Kidney epithelial cell (primary cell): ENCODE results near the gene TMEM204. TPM values are rescaled to one million over a fixed set of nuclear protein-coding genes. Genes with fewer than 3 reads are reported as not detected.

ENCODE experiments used
- DNase-seq: peaks from one replicate; pipeline ENCODE4 v3.0.0-alpha.2; 2010; ENCODE audit warnings: low read depth
- H3K27me3 ChIP-seq: 2 replicates; pipeline ENCODE4 v1.6.0; 2011; ENCODE audit warnings: low read length; ENCODE audit not compliant: control insufficient read depth, insufficient read depth
- H3K36me3 ChIP-seq: 2 replicates; pipeline ENCODE4 v1.5.1; 2011; ENCODE audit warnings: low read length; ENCODE audit not compliant: control insufficient read depth, insufficient read depth
- H3K4me3 ChIP-seq: 2 replicates; pipeline ENCODE4 v1.5.1; 2011; ENCODE audit warnings: low read depth, mild to moderate bottlenecking, control low read depth, low read length
- total RNA-seq: library from RNA; depleted of rRNA; stranded (reverse); fragments of >200 nt; gene quantifications from 2 replicates; pipeline ENCODE4 v1.2.3, GENCODE V29; 2015
- TF ChIP-seq, protein P1 (sequence below): IDR thresholded peaks from 2 replicates; pipeline ENCODE4 v1.5.1; 2011; ENCODE audit warnings: mild to moderate bottlenecking, moderate library complexity, low read length, control low read depth, inconsistent platforms; ENCODE audit not compliant: insufficient read depth, poor library complexity, severe bottlenecking

The TMEM204 gene
- total RNA-seq, 1 donor from 2014 or later: 4.0 TPM

DNA sequence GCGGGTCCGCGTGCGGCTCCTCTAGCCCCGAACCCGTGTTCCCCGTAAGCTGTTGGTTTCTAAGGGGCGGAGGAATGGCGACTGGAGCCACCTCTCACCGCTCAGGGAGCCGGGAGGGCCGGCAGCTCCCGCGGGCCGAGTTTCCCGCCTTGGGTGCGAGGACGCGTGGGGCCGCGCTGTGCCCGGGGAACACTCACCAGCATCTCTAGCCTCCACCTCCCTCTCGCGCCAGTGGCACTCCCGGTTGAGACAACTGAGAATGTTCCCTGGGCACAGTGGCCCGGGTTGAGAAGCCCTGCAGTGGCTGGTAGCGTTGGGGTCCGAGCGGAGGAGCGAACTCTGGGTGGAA is 39.7 kb upstream of the TMEM204 start:
- DNase-seq: no peak
- TF ChIP-seq, protein P1, sequence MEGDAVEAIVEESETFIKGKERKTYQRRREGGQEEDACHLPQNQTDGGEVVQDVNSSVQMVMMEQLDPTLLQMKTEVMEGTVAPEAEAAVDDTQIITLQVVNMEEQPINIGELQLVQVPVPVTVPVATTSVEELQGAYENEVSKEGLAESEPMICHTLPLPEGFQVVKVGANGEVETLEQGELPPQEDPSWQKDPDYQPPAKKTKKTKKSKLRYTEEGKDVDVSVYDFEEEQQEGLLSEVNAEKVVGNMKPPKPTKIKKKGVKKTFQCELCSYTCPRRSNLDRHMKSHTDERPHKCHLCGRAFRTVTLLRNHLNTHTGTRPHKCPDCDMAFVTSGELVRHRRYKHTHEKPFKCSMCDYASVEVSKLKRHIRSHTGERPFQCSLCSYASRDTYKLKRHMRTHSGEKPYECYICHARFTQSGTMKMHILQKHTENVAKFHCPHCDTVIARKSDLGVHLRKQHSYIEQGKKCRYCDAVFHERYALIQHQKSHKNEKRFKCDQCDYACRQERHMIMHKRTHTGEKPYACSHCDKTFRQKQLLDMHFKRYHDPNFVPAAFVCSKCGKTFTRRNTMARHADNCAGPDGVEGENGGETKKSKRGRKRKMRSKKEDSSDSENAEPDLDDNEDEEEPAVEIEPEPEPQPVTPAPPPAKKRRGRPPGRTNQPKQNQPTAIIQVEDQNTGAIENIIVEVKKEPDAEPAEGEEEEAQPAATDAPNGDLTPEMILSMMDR: no peak
- H3K4me3 ChIP-seq: peak overlapping the region; percentile 85
- H3K27me3 ChIP-seq: no peaks in the 10 kb centered on the region
- H3K36me3 ChIP-seq: no peaks in the 10 kb centered on the region

DNA sequence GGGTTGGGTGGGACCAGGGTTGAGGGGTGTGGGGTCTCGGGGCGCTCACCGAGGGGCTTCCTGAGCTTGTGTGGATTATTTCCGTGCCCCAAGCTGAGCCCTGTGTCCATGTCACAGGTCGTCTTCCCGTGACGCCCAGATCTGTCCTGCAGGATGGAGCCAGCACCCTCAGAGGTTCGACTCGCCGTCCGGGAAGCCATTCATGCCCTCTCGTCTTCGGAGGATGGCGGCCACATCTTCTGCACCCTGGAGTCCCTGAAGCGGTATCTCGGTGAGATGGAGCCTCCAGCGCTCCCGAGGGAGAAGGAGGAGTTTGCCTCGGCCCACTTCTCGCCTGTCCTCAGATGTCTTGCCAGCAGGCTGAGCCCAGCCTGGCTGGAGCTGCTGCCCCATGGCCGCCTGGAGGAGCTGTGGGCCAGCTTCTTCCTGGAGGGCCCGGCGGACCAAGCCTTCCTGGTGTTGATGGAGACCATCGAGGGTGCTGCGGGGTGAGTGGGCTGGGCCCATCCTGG is 39.3 kb upstream of the TMEM204 start:
- TF ChIP-seq, protein P1: peak; percentile 57
- Histone ChIP-seq H3K27me3 (no peaks in the 10 kb centered on the region), H3K4me3 (peak overlapping the region; percentile 85), H3K36me3 (no peaks in the 10 kb centered on the region)
- DNase-seq: no peak

DNA sequence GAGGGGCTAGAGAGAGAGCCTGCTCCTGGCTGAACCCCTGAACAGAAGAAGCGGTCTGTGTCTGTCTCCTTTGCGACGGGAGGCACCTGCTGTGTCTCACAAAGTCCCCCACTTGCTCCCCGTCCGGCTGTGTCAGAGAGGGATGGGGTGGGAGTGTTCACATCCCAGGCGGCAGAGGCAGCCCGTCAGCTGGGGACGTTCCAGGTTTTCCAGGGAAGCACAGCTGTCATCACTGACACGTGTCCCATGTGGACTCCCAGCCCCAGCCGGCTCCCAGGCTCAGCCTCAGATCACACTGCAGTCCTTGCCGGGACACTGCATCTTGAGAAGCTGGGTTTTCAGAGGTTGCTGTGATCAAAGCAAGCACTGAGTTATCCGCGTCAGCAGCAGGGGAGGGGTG is 38.8 kb upstream of the TMEM204 start:
- H3K36me3 ChIP-seq: no peaks in the 10 kb centered on the region
- H3K27me3 ChIP-seq: no peaks in the 10 kb centered on the region
- no peak for DNase-seq
- TF ChIP-seq, protein P1: no peak
- H3K4me3 ChIP-seq: no peak overlapping the region

DNA sequence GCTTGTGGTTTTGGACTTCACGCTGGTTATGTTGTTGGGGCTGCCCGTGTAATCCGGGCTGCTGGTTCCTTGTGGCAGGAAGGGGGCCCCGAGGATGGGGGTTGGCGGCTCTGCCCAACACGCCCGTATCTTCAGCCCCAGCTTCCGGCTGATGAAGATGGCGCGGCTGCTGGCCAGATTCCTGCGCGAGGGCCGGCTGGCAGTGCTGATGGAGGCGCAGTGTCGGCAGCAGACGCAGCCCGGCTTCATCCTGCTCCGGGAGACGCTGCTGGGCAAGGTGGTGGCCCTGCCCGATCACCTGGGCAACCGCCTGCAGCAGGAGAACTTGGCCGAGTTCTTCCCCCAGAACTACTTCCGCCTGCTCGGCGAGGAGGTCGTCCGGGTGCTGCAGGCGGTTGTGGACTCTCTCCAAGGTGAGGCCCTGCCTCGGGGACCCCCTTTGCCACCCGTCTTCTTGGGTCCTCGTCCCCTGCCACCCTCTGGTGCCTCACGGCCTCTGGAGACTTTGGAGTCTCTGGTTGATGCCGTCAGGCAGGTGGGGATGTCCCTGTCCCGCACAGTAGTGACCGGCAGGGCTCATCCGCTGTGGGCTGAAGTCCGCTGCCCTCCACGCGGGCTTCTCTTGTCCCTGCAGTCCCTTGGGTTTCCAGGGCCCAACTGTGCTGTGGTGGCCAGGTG is 38.1 kb upstream of the TMEM204 start:
- no peaks in the 10 kb centered on the region for H3K36me3 ChIP-seq
- no peak overlapping the region for H3K4me3 ChIP-seq
- TF ChIP-seq, protein P1: no peak
- no peak for DNase-seq
- H3K27me3 ChIP-seq: no peaks in the 10 kb centered on the region

DNA sequence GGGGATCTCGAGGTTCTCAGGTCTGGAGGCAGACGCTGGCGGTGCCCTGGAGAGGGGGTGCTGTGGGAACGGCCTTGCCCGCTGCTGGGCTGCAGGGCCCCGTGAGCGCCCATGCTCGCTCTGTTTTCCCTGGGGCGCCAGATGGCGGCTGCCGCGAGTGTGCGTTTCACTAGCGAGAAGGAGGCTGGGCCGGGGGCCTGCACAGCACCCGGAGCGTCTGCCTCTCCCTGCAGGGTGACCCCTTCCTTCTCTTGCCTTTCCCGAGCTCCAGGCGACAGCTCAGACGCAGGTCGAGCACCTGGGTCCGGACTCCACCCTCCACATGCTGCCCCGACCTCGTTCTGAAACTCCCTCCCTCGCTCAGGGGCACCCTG is 37.6 kb upstream of the TMEM204 start:
- DNase-seq: no peak
- TF ChIP-seq, protein P1: no peak

DNA sequence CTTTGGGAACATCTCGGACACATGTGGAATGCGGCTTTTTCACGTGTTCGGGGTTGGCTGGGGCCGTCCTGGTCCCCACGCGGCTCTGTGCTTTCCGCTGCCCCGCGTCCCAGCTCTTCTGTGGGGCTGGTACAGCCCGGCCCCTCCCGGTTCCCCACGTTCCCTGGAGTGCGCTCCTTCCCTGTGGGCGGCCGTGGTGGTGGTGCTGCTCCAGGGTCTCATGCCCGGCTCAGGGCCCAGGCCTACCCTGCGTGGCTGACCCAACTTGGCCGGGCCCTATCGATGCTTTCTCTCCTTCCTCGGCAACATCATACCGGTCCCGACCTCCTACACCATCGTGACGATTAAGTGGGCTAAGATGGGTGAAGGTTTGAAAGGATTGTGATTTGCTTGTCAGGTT is 37.0 kb upstream of the TMEM204 start:
- DNase-seq: no peak
- H3K36me3 ChIP-seq: no peaks in the 10 kb centered on the region

More for the DNA sequence above, 37.6 kb upstream of the TMEM204 start:
- Histone ChIP-seq H3K4me3 (no peak overlapping the region), H3K27me3 (no peaks in the 10 kb centered on the region), H3K36me3 (no peaks in the 10 kb centered on the region)

More for the DNA sequence above, 37.0 kb upstream of the TMEM204 start:
- TF ChIP-seq, protein P1: no peak
- Histone ChIP-seq H3K4me3 (no peak overlapping the region), H3K27me3 (no peaks in the 10 kb centered on the region)
